HCT116 (cell line): Measurements from ENCODE around the gene ATG16L1. TPM values are rescaled to one million over a fixed set of nuclear protein-coding genes. Genes with fewer than 3 reads are reported as not detected.

Experiments
- ATAC-seq: fragments of 200-7000 bp; cut with Tn5 transposase; 2 replicates; pipeline ENCODE4 v1.9.1; 2020; ENCODE audit warnings: mild to moderate bottlenecking, moderate library complexity
- BruUV-seq: library from RNA; stranded (reverse); fragments of 400-500 nt; replicated peaks from 2 replicates; lab custom pipeline; 2021; lab: Mats Ljungman, UMichigan
- CTCF ChIA-PET: fragments of 300-600 bp; sonication (Branson Sonifier 250); formaldehyde crosslinking; loops from one replicate; lab custom pipeline; 2021; ENCODE audit warnings: antibody characterized with exemption; lab: Charles Lee
- POLR2A ChIA-PET: fragments of 300-600, 350-600 bp; sonication (Branson Sonifier 250); formaldehyde crosslinking; loops from one replicate; lab custom pipeline; 2021; ENCODE audit warnings: antibody characterized with exemption; lab: Charles Lee
- RAD21 ChIA-PET, 2 experiments: fragments of 300-600 bp; sonication (Branson Sonifier 250); formaldehyde crosslinking; loops; one replicate each; lab custom pipeline; 2023; ENCODE audit warnings: low total read pairs in 2 of 2; ENCODE audit not compliant: uncharacterized antibody in 2 of 2, unreplicated experiment in 2 of 2, low non-redundant PET in 1 of 2; lab: Charles Lee
- DNase-seq: peaks from one replicate; pipeline ENCODE4 v3.0.0-alpha.2; 2010; ENCODE audit warnings: low read depth, low spot score
- H2AFZ ChIP-seq: fragments of 200-600 bp; shearing (Covaris generic), sonication (generic); 2 replicates; pipeline ENCODE4 v1.6.1; 2017; ENCODE audit warnings: low read depth, mixed run types, mixed read lengths, antibody characterized with exemption, low read length; ENCODE audit not compliant: poor library complexity, severe bottlenecking
- H3K27ac ChIP-seq: 2 replicates; pipeline ENCODE4 v1.5.1; 2012; ENCODE audit warnings: low read depth, low read length
- H3K27me3 ChIP-seq: fragments of 200-600 bp; sonication (generic); 2 replicates; pipeline ENCODE4 v1.6.1; 2016; ENCODE audit warnings: mixed run types, low read length, mixed read lengths; ENCODE audit not compliant: insufficient read depth
- H3K36me3 ChIP-seq, 2 experiments: fragments of 200-500 bp in 1 of 2; fragments of 200-600 bp in 1 of 2; sonication (Bioruptor generic) in 1 of 2; sonication (generic) in 1 of 2; 2 replicates each; pipeline versions ENCODE4 v1.5.1 to v1.6.1; 2014 to 2016; ENCODE audit warnings: low read length in 2 of 2, inconsistent platforms in 1 of 2, mixed read lengths in 1 of 2, mixed run types in 1 of 2; ENCODE audit not compliant: insufficient read depth in 2 of 2, control insufficient read depth in 1 of 2
- H3K4me1 ChIP-seq, 2 experiments: fragments of 200-600 bp in 1 of 2; sonication (generic) in 1 of 2; 2 replicates each; pipeline versions ENCODE4 v1.5.1 to v1.6.1; 2012 to 2017; ENCODE audit warnings: low read length in 2 of 2, inconsistent platforms in 1 of 2, mild to moderate bottlenecking in 1 of 2, mixed read lengths in 1 of 2, mixed run types in 1 of 2, moderate library complexity in 1 of 2; ENCODE audit not compliant: insufficient read depth in 2 of 2, control insufficient read depth in 1 of 2
- H3K4me2 ChIP-seq: fragments of 200-600 bp; sonication (generic); 2 replicates; pipeline ENCODE4 v1.6.1; 2017; ENCODE audit warnings: mixed run types, low read length, mixed read lengths
- H3K4me3 ChIP-seq, 2 experiments: fragments of 200-600 bp in 1 of 2; sonication (generic) in 1 of 2; replicated peaks in 1 of 2; 2 replicates each; pipeline ENCODE4 v1.5.1; 2011 to 2016; ENCODE audit warnings: low read length in 2 of 2, control low read depth in 1 of 2, low read depth in 1 of 2, mild to moderate bottlenecking in 1 of 2, mixed read lengths in 1 of 2, mixed run types in 1 of 2
- H3K79me2 ChIP-seq: fragments of 200-600 bp; sonication (generic); 2 replicates; pipeline ENCODE4 v1.6.1; 2017; ENCODE audit warnings: mild to moderate bottlenecking, mixed run types, low read length, moderate library complexity, mixed read lengths; ENCODE audit not compliant: insufficient read depth
- H3K9ac ChIP-seq: fragments of 200-600 bp; sonication (generic); 2 replicates; pipeline ENCODE4 v1.6.1; 2016; ENCODE audit warnings: low read length, mixed read lengths
- H3K9me2 ChIP-seq: fragments of 200-600 bp; sonication (generic), shearing (Covaris generic); 2 replicates; pipeline ENCODE4 v1.6.1; 2017; ENCODE audit warnings: mixed run types, mild to moderate bottlenecking, moderate library complexity; ENCODE audit not compliant: insufficient read depth
- H3K9me3 ChIP-seq, 2 experiments: fragments of 200-500 bp in 1 of 2; fragments of 200-600 bp in 1 of 2; sonication (Bioruptor generic) in 1 of 2; sonication (generic) in 1 of 2; 2 replicates each; pipeline ENCODE4 v1.6.1; 2014 to 2017; ENCODE audit warnings: low read length in 2 of 2, mixed read lengths in 2 of 2, inconsistent platforms in 1 of 2, low read depth in 1 of 2, mild to moderate bottlenecking in 1 of 2, mixed run types in 1 of 2, moderate library complexity in 1 of 2; ENCODE audit not compliant: control insufficient read depth in 1 of 2, insufficient read depth in 1 of 2
- H4K20me1 ChIP-seq: fragments of 200-600 bp; sonication (generic), shearing (Covaris generic); 2 replicates; pipeline ENCODE4 v1.6.1; 2017; ENCODE audit warnings: mixed run types, mild to moderate bottlenecking, moderate library complexity; ENCODE audit not compliant: insufficient read depth
- ELF1 ChIP-seq: IDR thresholded peaks from 2 replicates; pipeline ENCODE4 v1.6.1; 2012; ENCODE audit warnings: low read depth, borderline replicate concordance
- POLR2AphosphoS5 ChIP-seq: IDR thresholded peaks from 2 replicates; pipeline ENCODE4 v1.6.1; 2011; ENCODE audit warnings: mild to moderate bottlenecking, low read depth, low read length, moderate library complexity
- RAD21 ChIP-seq: IDR thresholded peaks from 2 replicates; pipeline ENCODE4 v1.6.1; 2012; ENCODE audit warnings: low read depth, mild to moderate bottlenecking
- SP1 ChIP-seq: IDR thresholded peaks from 2 replicates; pipeline ENCODE4 v1.6.1; 2012; ENCODE audit warnings: low read depth
- TCF7L2 ChIP-seq: IDR thresholded peaks from 2 replicates; pipeline ENCODE4 v1.7.0; 2011; ENCODE audit warnings: borderline replicate concordance, inconsistent platforms; ENCODE audit not compliant: insufficient read depth, insufficient read length; ENCODE audit errors: extremely low read depth
- intact Hi-C: fragments of 100-400 bp; cut with micrococcal nuclease; formaldehyde crosslinking; loops from 2 replicates; pipeline ENCODE4 v1.10.0; 2022
- total RNA-seq: library from RNA; stranded (reverse); gene quantifications from one replicate; pipeline ENCODE4 v1.2.1, GENCODE V29; 2021; ENCODE audit not compliant: unreplicated experiment
- TF ChIP-seq, protein P1 (sequence below): IDR thresholded peaks from 2 replicates; pipeline ENCODE4 v1.6.1; 2012

ATG16L1 gene
- total RNA-seq, 1 experiment from 2014 or later = 43.4 TPM

GRCh38 chr2:233210843-233211547 is 40.5 kb upstream of the ATG16L1 start:
- H3K9me2 ChIP-seq = no peaks in the 10 kb centered on the region
- no peaks in the 10 kb centered on the region for H3K27me3 ChIP-seq
- CTCF ChIA-PET = no interaction called here
- no peaks in the 10 kb centered on the region for H3K79me2 ChIP-seq
- no peak overlapping the region for H3K27ac ChIP-seq
- 0 out of 4 replicates have a peak overlapping the region, but pooled peaks of 1 of the 2 experiments have one; percentile 2 for H3K4me3 ChIP-seq
- no peaks in the 10 kb centered on the region for H4K20me1 ChIP-seq
- peak overlapping the region; percentile 10 for H2AFZ ChIP-seq
- RAD21 ChIA-PET = no interaction called here
- no peaks in the 10 kb centered on the region for H3K36me3 ChIP-seq
- peaks cover 34 to 53% of the 10 kb centered on the region in 2 experiments for H3K4me1 ChIP-seq
- H3K4me2 ChIP-seq = peak overlapping the region; percentile 58
- peak; percentile 78 for ATAC-seq
- POLR2A ChIA-PET = no interaction called here
- intact Hi-C loops = no loop called here
- no peak overlapping the region; the same call in 1 of the 2 replicates for H3K9ac ChIP-seq
- TF ChIP-seq SP1 (peak; percentile 7), POLR2AphosphoS5 (peak; percentile 62; the same call in 1 of the 2 replicates), ELF1 (no peak; the same call in 1 of the 2 replicates), RAD21 (no peak; the same call in 1 of the 2 replicates)
- TF ChIP-seq, protein P1, sequence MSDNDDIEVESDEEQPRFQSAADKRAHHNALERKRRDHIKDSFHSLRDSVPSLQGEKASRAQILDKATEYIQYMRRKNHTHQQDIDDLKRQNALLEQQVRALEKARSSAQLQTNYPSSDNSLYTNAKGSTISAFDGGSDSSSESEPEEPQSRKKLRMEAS = peak; percentile 45; the same call in 1 of the 2 replicates
- DNase-seq = peak; percentile 62
- no TSS peak for BruUV-seq
- H3K9me3 ChIP-seq = no peaks in the 10 kb centered on the region

DNA sequence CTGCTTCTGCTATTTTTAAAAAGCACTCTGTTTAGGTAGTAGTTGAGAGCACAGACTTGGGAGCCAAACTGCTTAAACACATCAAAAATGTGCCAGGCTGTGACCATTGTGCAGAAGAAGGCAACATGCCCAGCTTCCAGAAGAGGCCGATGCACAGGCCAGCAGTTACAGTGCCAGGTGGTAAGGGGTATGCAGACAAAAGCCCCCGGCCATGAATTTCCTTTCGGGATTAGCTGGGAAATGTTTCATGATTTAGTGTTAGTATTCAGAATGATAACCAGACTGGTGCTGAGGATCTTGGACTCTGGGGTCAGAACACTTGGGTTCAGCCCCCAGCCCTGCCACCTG is 40.0 kb upstream of the ATG16L1 start:
- Histone ChIP-seq H3K4me1 (peaks cover 34 to 53% of the 10 kb centered on the region in 2 experiments), H3K27me3 (no peaks in the 10 kb centered on the region), H2AFZ (peak overlapping the region; percentile 10), H3K36me3 (no peaks in the 10 kb centered on the region), H3K27ac (no peak overlapping the region), H3K4me2 (peak overlapping the region; percentile 58), H3K9me2 (no peaks in the 10 kb centered on the region), H3K4me3 (0 out of 4 replicates have a peak overlapping the region, but pooled peaks of 1 of the 2 experiments have one; percentile 2), H3K9ac (no peak overlapping the region; the same call in 1 of the 2 replicates), H3K9me3 (no peaks in the 10 kb centered on the region), H4K20me1 (no peaks in the 10 kb centered on the region), H3K79me2 (no peaks in the 10 kb centered on the region)
- ChIA-PET RAD21 (no interaction called here), CTCF (no interaction called here), POLR2A (no interaction called here)
- no peak for TF ChIP-seq TCF7L2
- intact Hi-C loops = no loop called here
- ATAC-seq (peak; percentile 15), DNase-seq (no peak)
- BruUV-seq = no TSS peak
